ENCODE results near the gene FOXI1.

- no peak for TF ChIP-seq ZBTB33 (IDR thresholded peaks at IDR 0.05; ENCODE audit: extremely low read depth, insufficient replicate concordance, low read length)
- no peak for TF ChIP-seq CTCF (IDR thresholded peaks at IDR 0.05 in 2 of 3, conservative IDR thresholded peaks at IDR 0.05 in 1 of 3; ENCODE audit: borderline replicate concordance in 1 of 3, insufficient read depth in 1 of 3, low read depth in 2 of 3, low read length in 2 of 3)
- TF ChIP-seq SRF (IDR thresholded peaks at IDR 0.05; ENCODE audit: low read depth) = no peak
- no peak for TF ChIP-seq RAD21 (IDR thresholded peaks at IDR 0.05; ENCODE audit: low read depth)
- no peak for TF ChIP-seq TCF7L2 (IDR thresholded peaks at IDR 0.05; ENCODE audit: borderline replicate concordance, extremely low read depth, insufficient read depth, insufficient read length)
- no peak for TF ChIP-seq SP1 (IDR thresholded peaks at IDR 0.05; ENCODE audit: low read depth)
- no peak for TF ChIP-seq ATF3 (IDR thresholded peaks at IDR 0.05)
- TF ChIP-seq EZH2 (IDR thresholded peaks at IDR 0.05) = no peak
- TF ChIP-seq POLR2AphosphoS5 (IDR thresholded peaks at IDR 0.05; ENCODE audit: low read depth, low read length) = no peak
- no peak for TF ChIP-seq JUND (IDR thresholded peaks at IDR 0.05)
- no peak for TF ChIP-seq ZFX (IDR thresholded peaks at IDR 0.05)
- TF ChIP-seq EZH2phosphoT487 (IDR thresholded peaks at IDR 0.05; ENCODE audit: borderline replicate concordance) = no peak
- TF ChIP-seq POLR2A (IDR thresholded peaks at IDR 0.05; ENCODE audit: borderline replicate concordance, extremely low read depth, insufficient read depth, insufficient read length) = no peak
- TF ChIP-seq YY1 (IDR thresholded peaks at IDR 0.05; ENCODE audit: extremely low read depth, insufficient replicate concordance, low read depth, low read length) = no peak
These were observed 8.6 kb downstream of the FOXI1 start for GRCh38 chr5:170114271-170114670.

Data from HCT116 (cell line).